ENCODE results near the gene P2RY4.
"Not testable (repeated sequence)": the region's sequence is repeated elsewhere in the genome, so short reads cannot be mapped to it uniquely, and the experiment has no call there.

P2RY4 gene

GRCh38 chrX:70247252-70247651 lies 12.8 kb downstream of the P2RY4 start:
- TF ChIP-seq, protein P1, sequence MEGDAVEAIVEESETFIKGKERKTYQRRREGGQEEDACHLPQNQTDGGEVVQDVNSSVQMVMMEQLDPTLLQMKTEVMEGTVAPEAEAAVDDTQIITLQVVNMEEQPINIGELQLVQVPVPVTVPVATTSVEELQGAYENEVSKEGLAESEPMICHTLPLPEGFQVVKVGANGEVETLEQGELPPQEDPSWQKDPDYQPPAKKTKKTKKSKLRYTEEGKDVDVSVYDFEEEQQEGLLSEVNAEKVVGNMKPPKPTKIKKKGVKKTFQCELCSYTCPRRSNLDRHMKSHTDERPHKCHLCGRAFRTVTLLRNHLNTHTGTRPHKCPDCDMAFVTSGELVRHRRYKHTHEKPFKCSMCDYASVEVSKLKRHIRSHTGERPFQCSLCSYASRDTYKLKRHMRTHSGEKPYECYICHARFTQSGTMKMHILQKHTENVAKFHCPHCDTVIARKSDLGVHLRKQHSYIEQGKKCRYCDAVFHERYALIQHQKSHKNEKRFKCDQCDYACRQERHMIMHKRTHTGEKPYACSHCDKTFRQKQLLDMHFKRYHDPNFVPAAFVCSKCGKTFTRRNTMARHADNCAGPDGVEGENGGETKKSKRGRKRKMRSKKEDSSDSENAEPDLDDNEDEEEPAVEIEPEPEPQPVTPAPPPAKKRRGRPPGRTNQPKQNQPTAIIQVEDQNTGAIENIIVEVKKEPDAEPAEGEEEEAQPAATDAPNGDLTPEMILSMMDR (conservative IDR thresholded peaks at IDR 0.05; ENCODE audit: low read length) = no peak
- TF ChIP-seq EZH2phosphoT487 (IDR thresholded peaks at IDR 0.05; ENCODE audit: borderline replicate concordance) = no peak
- H3K4me3 ChIP-seq (ENCODE audit: low read length, poor library complexity, severe bottlenecking) = no peak overlapping the region
- H4K20me1 ChIP-seq (ENCODE audit: insufficient read depth, low read length, poor library complexity, severe bottlenecking) = no peaks in the 10 kb centered on the region
- H3K4me2 ChIP-seq (ENCODE audit: low read depth, low read length, poor library complexity, severe bottlenecking) = no peak overlapping the region
- no peaks in the 10 kb centered on the region for H3F3A ChIP-seq (ENCODE audit: low read depth)
- H3K36me3 ChIP-seq (ENCODE audit: insufficient read depth, low read length) = no peaks in the 10 kb centered on the region
- H3K9ac ChIP-seq (ENCODE audit: low read depth, low read length, poor library complexity, severe bottlenecking) = no peak overlapping the region
- no peak overlapping the region for H2AFZ ChIP-seq (ENCODE audit: low read length)
- H3K9me3 ChIP-seq (ENCODE audit: insufficient read depth, low read depth, low read length) = no peaks in the 10 kb centered on the region
- H3K79me2 ChIP-seq (ENCODE audit: insufficient read depth, low read length) = no peaks in the 10 kb centered on the region
- no peaks in the 10 kb centered on the region for H3K9me2 ChIP-seq (replicated peaks; ENCODE audit: low read depth, low read length)
- no peaks in the 10 kb centered on the region for H3K4me1 ChIP-seq (ENCODE audit: insufficient read depth, low read length, poor library complexity, severe bottlenecking)
- no peaks in the 10 kb centered on the region for H3K27me3 ChIP-seq (ENCODE audit: insufficient read depth, low read length, poor library complexity, severe bottlenecking)

DNA sequence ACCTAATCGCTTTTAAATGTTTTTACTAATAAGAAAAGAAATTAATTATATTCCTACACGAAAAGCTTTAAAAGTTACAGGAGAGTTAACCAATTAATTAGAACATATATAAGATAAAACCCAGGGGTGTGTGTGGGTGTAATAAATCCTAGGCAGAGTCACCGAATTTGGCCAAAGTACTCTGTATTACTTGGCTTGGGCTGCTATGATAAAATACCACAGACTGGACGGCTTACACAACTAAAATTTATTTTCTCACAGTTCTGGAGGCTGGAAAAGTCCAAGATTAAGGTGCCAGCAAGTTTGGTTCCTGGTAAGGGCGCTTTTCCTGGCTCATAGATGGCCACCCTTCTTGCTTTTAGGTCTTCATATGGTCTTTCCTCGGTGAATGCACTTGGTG lies 15.1 kb downstream of the P2RY4 start:
- Histone ChIP-seq H2AFZ (ENCODE audit: low read length) (no peak overlapping the region), H3K4me2 (ENCODE audit: low read depth, low read length, poor library complexity, severe bottlenecking) (no peak overlapping the region), H3F3A (ENCODE audit: low read depth) (no peaks in the 10 kb centered on the region), H3K9me2 (replicated peaks; ENCODE audit: low read depth, low read length) (no peaks in the 10 kb centered on the region), H3K36me3 (ENCODE audit: insufficient read depth, low read length) (no peaks in the 10 kb centered on the region), H4K20me1 (ENCODE audit: insufficient read depth, low read length, poor library complexity, severe bottlenecking) (no peaks in the 10 kb centered on the region), H3K4me1 (ENCODE audit: insufficient read depth, low read length, poor library complexity, severe bottlenecking) (no peaks in the 10 kb centered on the region), H3K9ac (ENCODE audit: low read depth, low read length, poor library complexity, severe bottlenecking) (no peak overlapping the region), H3K79me2 (ENCODE audit: insufficient read depth, low read length) (no peaks in the 10 kb centered on the region), H3K27me3 (ENCODE audit: insufficient read depth, low read length, poor library complexity, severe bottlenecking) (no peaks in the 10 kb centered on the region), H3K9me3 (ENCODE audit: insufficient read depth, low read depth, low read length) (no peaks in the 10 kb centered on the region), H3K4me3 (ENCODE audit: low read length, poor library complexity, severe bottlenecking) (no peak overlapping the region)
- TF ChIP-seq EZH2phosphoT487 (IDR thresholded peaks at IDR 0.05; ENCODE audit: borderline replicate concordance) = no peak
- TF ChIP-seq, protein P1 (conservative IDR thresholded peaks at IDR 0.05; ENCODE audit: low read length) = no peak

GRCh38 chrX:70243601-70244000 lies 16.4 kb downstream of the P2RY4 start:
- not testable (repeated sequence) for H3K4me2 ChIP-seq (ENCODE audit: low read depth, low read length, poor library complexity, severe bottlenecking); H3K36me3 ChIP-seq (ENCODE audit: insufficient read depth, low read length); H3K9ac ChIP-seq (ENCODE audit: low read depth, low read length, poor library complexity, severe bottlenecking); H3K27me3 ChIP-seq (ENCODE audit: insufficient read depth, low read length, poor library complexity, severe bottlenecking); H2AFZ ChIP-seq (ENCODE audit: low read length); H3K4me3 ChIP-seq (ENCODE audit: low read length, poor library complexity, severe bottlenecking); H3K79me2 ChIP-seq (ENCODE audit: insufficient read depth, low read length); H3F3A ChIP-seq (ENCODE audit: low read depth); H4K20me1 ChIP-seq (ENCODE audit: insufficient read depth, low read length, poor library complexity, severe bottlenecking); H3K9me2 ChIP-seq (replicated peaks; ENCODE audit: low read depth, low read length); H3K9me3 ChIP-seq (ENCODE audit: insufficient read depth, low read depth, low read length); H3K4me1 ChIP-seq (ENCODE audit: insufficient read depth, low read length, poor library complexity, severe bottlenecking)

- Histone ChIP-seq H3K36me3 (ENCODE audit: insufficient read depth, low read length) (no peaks in the 10 kb centered on the region), H3K4me3 (ENCODE audit: low read length, poor library complexity, severe bottlenecking) (no peak overlapping the region), H2AFZ (ENCODE audit: low read length) (no peak overlapping the region), H3K9me3 (ENCODE audit: insufficient read depth, low read depth, low read length) (no peaks in the 10 kb centered on the region), H3K79me2 (ENCODE audit: insufficient read depth, low read length) (no peaks in the 10 kb centered on the region), H3K27me3 (ENCODE audit: insufficient read depth, low read length, poor library complexity, severe bottlenecking) (no peaks in the 10 kb centered on the region), H3K4me1 (ENCODE audit: insufficient read depth, low read length, poor library complexity, severe bottlenecking) (no peaks in the 10 kb centered on the region), H3K9ac (ENCODE audit: low read depth, low read length, poor library complexity, severe bottlenecking) (no peak overlapping the region), H3K4me2 (ENCODE audit: low read depth, low read length, poor library complexity, severe bottlenecking) (no peak overlapping the region), H4K20me1 (ENCODE audit: insufficient read depth, low read length, poor library complexity, severe bottlenecking) (no peaks in the 10 kb centered on the region), H3K9me2 (replicated peaks; ENCODE audit: low read depth, low read length) (no peaks in the 10 kb centered on the region), H3F3A (ENCODE audit: low read depth) (no peaks in the 10 kb centered on the region)
- TF ChIP-seq EZH2phosphoT487 (IDR thresholded peaks at IDR 0.05; ENCODE audit: borderline replicate concordance) = no peak
- TF ChIP-seq, protein P1 (conservative IDR thresholded peaks at IDR 0.05; ENCODE audit: low read length) = no peak
Observed at GRCh38 chrX:70241501-70241900, 18.5 kb downstream of the P2RY4 start.

All from Loucy (cell line).